Immature natural killer cell (primary cell): ENCODE data around the gene TSEN34. TPM values are rescaled to one million over a fixed set of nuclear protein-coding genes. Genes with fewer than 3 reads are reported as not detected.
"Not testable (repeated sequence)": the region's sequence is repeated elsewhere in the genome, so short reads cannot be mapped to it uniquely, and the experiment has no call there.

Experiments
- DNase-seq, 3 donors: peaks; one replicate each; pipeline ENCODE4 v3.0.0; 2022; ENCODE audit warnings: mixed read lengths in 1 of 3
- H3K27ac Mint-ChIP-seq, 6 donors: one replicate each; pipeline ENCODE4 v1.8.0; 2020; ENCODE audit warnings: mixed read lengths in 6 of 6, mild to moderate bottlenecking in 5 of 6, inconsistent platforms in 4 of 6, moderate library complexity in 3 of 6
- H3K27me3 Mint-ChIP-seq, 3 donors: one replicate each; pipeline ENCODE4 v1.8.0; 2020 to 2021; ENCODE audit warnings: low read depth in 3 of 3, mild to moderate bottlenecking in 3 of 3, mixed read lengths in 3 of 3, moderate library complexity in 3 of 3, inconsistent platforms in 1 of 3
- H3K36me3 Mint-ChIP-seq, 3 donors: one replicate each; pipeline ENCODE4 v1.8.0; 2020; ENCODE audit warnings: mixed read lengths in 3 of 3, inconsistent platforms in 2 of 3, mild to moderate bottlenecking in 2 of 3
- H3K4me1 Mint-ChIP-seq, 2 donors: one replicate each; pipeline ENCODE4 v1.8.0; 2020; ENCODE audit warnings: inconsistent platforms in 2 of 2, mild to moderate bottlenecking in 2 of 2, mixed read lengths in 2 of 2, moderate library complexity in 1 of 2
- H3K4me3 Mint-ChIP-seq, 5 donors: one replicate each; pipeline ENCODE4 v1.8.0; 2020; ENCODE audit warnings: mild to moderate bottlenecking in 5 of 5, mixed read lengths in 5 of 5, inconsistent platforms in 3 of 5, moderate library complexity in 3 of 5
- H3K9me3 Mint-ChIP-seq, 6 donors: one replicate each; pipeline ENCODE4 v1.8.0; 2020; ENCODE audit warnings: mild to moderate bottlenecking in 6 of 6, mixed read lengths in 6 of 6, inconsistent platforms in 4 of 6, moderate library complexity in 3 of 6
- polyA plus RNA-seq, 3 donors: library from polyadenylated mRNA; unstranded; fragments of 300-500 nt; fragmentation: Illumina TruSeq; gene quantifications; one replicate each; pipeline ENCODE4 v1.2.3, GENCODE V29; 2021

TSEN34 gene
- polyA plus RNA-seq, 3 donors from 2014 or later, result 26.6 to 36.4 (median 34.0) TPM

- Mint-ChIP-seq H3K27ac (peak overlapping the region; percentile 60 to 98 (median 74)), H3K27me3 (peaks cover 8 to 12% (median 10%) of the 10 kb centered on the region in 3 donors), H3K4me1 (peaks cover 40 to 48% of the 10 kb centered on the region in 2 donors), H3K9me3 (no peaks in the 10 kb centered on the region), H3K36me3 (peaks cover 5 to 18% (median 17%) of the 10 kb centered on the region in 3 donors), H3K4me3 (peak overlapping the region; percentile 60 to 75 (median 74))
- DNase-seq, result no peak
Observed at GRCh38 chr19:54199401-54199800, 8.3 kb downstream of the TSEN34 start.

- no peaks in the 10 kb centered on the region for H3K9me3 Mint-ChIP-seq
- H3K27ac Mint-ChIP-seq, result peak overlapping the region; percentile 98 to 99 (median 99)
- H3K36me3 Mint-ChIP-seq, result peaks cover 0 to 23% (median 18%) of the 10 kb centered on the region in 3 donors
- H3K4me1 Mint-ChIP-seq, result peaks cover 42 to 63% of the 10 kb centered on the region in 2 donors
- H3K27me3 Mint-ChIP-seq, result peaks cover 8 to 13% (median 12%) of the 10 kb centered on the region in 3 donors
- peak overlapping the region; percentile 95 to 99 (median 97) for H3K4me3 Mint-ChIP-seq
- DNase-seq, result no peak
Observed at GRCh38 chr19:54201172-54201701, 10.1 kb downstream of the TSEN34 start.

DNA sequence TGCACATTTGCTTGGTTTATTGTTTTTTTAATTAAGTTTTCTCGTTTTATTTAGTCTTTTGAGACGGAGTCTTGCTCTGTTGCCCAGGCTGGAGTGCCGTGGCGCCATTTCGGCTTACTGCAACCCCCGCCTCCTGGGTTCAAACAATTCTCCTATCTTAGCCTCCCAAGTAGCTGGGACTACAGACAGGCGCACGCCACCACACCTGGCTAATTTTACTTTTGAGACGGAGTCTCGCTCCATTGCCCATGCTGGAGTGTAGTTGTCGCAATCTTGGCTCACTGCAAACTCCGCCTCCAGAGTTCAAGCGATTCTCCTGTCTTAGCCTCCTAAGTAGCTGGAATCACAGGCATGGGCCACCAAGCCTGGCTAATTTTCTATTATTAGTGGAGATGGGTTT is 10.9 kb downstream of the TSEN34 start:
- peak overlapping the region; percentile 98 to 99 (median 99) for H3K27ac Mint-ChIP-seq
- H3K9me3 Mint-ChIP-seq, result peaks cover 0 to 1% (median 0%) of the 10 kb centered on the region in 6 donors
- no peak for DNase-seq
- H3K4me1 Mint-ChIP-seq, result peaks cover 42 to 63% of the 10 kb centered on the region in 2 donors
- peaks cover 10 to 13% (median 12%) of the 10 kb centered on the region in 3 donors for H3K27me3 Mint-ChIP-seq
- peaks cover 0 to 31% (median 18%) of the 10 kb centered on the region in 3 donors for H3K36me3 Mint-ChIP-seq
- peak overlapping the region; percentile 95 to 99 (median 97) for H3K4me3 Mint-ChIP-seq

GRCh38 chr19:54203151-54203611 is 12.1 kb downstream of the TSEN34 start:
- peak overlapping the region; percentile 24 to 98 (median 36) for H3K4me3 Mint-ChIP-seq
- H3K27ac Mint-ChIP-seq, result peak overlapping the region in 4 of 6 donors; percentile 32 to 99 (median 67)
- DNase-seq, result no peak
- H3K36me3 Mint-ChIP-seq, result peaks cover 8 to 43% (median 26%) of the 10 kb centered on the region in 3 donors
- H3K4me1 Mint-ChIP-seq, result peaks cover 48 to 72% of the 10 kb centered on the region in 2 donors
- peaks cover 12 to 19% (median 13%) of the 10 kb centered on the region in 3 donors for H3K27me3 Mint-ChIP-seq
- H3K9me3 Mint-ChIP-seq, result peaks cover 0 to 1% (median 0%) of the 10 kb centered on the region in 6 donors

- peak overlapping the region in 4 of 6 donors; percentile 3 to 66 (median 8) for H3K27ac Mint-ChIP-seq
- H3K4me3 Mint-ChIP-seq, result no peak overlapping the region
- H3K27me3 Mint-ChIP-seq, result peaks cover 12 to 29% (median 19%) of the 10 kb centered on the region in 3 donors
- H3K9me3 Mint-ChIP-seq, result peaks cover 0 to 1% (median 0%) of the 10 kb centered on the region in 6 donors
- DNase-seq, result no peak
- peaks cover 11 to 47% (median 28%) of the 10 kb centered on the region in 3 donors for H3K36me3 Mint-ChIP-seq
- H3K4me1 Mint-ChIP-seq, result peaks cover 60 to 82% of the 10 kb centered on the region in 2 donors
Observed at GRCh38 chr19:54204767-54205468, 13.8 kb downstream of the TSEN34 start.

- H3K4me3 Mint-ChIP-seq, result no peak overlapping the region
- H3K4me1 Mint-ChIP-seq, result peaks cover 62 to 85% of the 10 kb centered on the region in 2 donors
- DNase-seq, result no peak
- H3K27me3 Mint-ChIP-seq, result peaks cover 7 to 34% (median 15%) of the 10 kb centered on the region in 3 donors
- H3K36me3 Mint-ChIP-seq, result peaks cover 11 to 51% (median 30%) of the 10 kb centered on the region in 3 donors
- peaks cover 0 to 1% (median 0%) of the 10 kb centered on the region in 6 donors for H3K9me3 Mint-ChIP-seq
- H3K27ac Mint-ChIP-seq, result peak overlapping the region in 1 of 6 donors; percentile 5
Observed at GRCh38 chr19:54206030-54206830, 15.1 kb downstream of the TSEN34 start.

DNA sequence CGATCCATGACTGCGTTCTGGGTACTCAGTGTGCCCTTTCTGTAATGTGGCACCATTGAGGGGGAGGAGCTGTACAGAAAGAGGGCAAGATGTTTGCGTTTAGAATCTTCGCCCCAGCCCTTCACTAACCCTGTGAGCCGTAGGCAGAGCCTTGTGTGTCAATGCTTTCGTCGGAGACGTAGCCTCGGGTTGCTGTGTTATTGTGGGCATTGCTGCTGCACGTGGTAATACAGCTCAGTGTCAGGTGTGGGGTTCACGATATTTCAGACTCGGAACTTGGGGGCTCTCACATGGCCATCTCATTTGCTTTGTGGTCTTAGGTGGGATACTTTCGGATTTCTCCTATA is 15.7 kb downstream of the TSEN34 start:
- no peak for DNase-seq
- Mint-ChIP-seq H3K4me1 (peaks cover 60 to 83% of the 10 kb centered on the region in 2 donors), H3K27ac (peak overlapping the region in 1 of 6 donors; percentile 5), H3K27me3 (peaks cover 3 to 36% (median 11%) of the 10 kb centered on the region in 3 donors), H3K4me3 (no peak overlapping the region), H3K9me3 (peaks cover 0 to 1% (median 0%) of the 10 kb centered on the region in 6 donors), H3K36me3 (peaks cover 11 to 51% (median 31%) of the 10 kb centered on the region in 3 donors)

- peaks cover 11 to 51% (median 31%) of the 10 kb centered on the region in 3 donors for H3K36me3 Mint-ChIP-seq
- H3K4me1 Mint-ChIP-seq, result peaks cover 60 to 79% of the 10 kb centered on the region in 2 donors
- H3K4me3 Mint-ChIP-seq, H3K9me3 Mint-ChIP-seq, DNase-seq: not testable (repeated sequence)
- H3K27me3 Mint-ChIP-seq, result peaks cover 3 to 36% (median 10%) of the 10 kb centered on the region in 3 donors
- peak overlapping the region in 1 of 6 donors; percentile 80 for H3K27ac Mint-ChIP-seq
Observed at GRCh38 chr19:54207193-54207592, 16.1 kb downstream of the TSEN34 start.

DNA sequence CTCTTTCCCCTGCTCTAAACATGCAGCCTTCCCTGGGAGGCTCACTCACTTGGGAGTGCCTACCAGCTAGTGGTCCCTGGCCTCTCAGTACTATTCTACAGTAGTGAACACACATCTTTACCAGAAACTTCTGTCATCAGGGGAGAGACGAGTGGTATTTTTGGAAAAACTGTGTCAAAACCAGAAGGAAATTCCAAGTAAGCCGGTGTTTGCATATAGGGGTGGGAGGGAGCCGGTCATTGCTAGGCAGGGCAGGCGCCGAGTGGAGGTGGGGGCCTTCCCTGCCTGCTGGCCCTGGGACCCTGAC is 16.5 kb downstream of the TSEN34 start:
- Mint-ChIP-seq H3K9me3 (peaks cover 0 to 1% (median 0%) of the 10 kb centered on the region in 6 donors), H3K27me3 (peaks cover 3 to 36% (median 10%) of the 10 kb centered on the region in 3 donors), H3K4me1 (peaks cover 56 to 74% of the 10 kb centered on the region in 2 donors), H3K27ac (peak overlapping the region in 5 of 6 donors; percentile 51 to 84 (median 76)), H3K4me3 (peak overlapping the region in 1 of 5 donors; percentile 38), H3K36me3 (peaks cover 11 to 46% (median 28%) of the 10 kb centered on the region in 3 donors)
- no peak for DNase-seq

DNA sequence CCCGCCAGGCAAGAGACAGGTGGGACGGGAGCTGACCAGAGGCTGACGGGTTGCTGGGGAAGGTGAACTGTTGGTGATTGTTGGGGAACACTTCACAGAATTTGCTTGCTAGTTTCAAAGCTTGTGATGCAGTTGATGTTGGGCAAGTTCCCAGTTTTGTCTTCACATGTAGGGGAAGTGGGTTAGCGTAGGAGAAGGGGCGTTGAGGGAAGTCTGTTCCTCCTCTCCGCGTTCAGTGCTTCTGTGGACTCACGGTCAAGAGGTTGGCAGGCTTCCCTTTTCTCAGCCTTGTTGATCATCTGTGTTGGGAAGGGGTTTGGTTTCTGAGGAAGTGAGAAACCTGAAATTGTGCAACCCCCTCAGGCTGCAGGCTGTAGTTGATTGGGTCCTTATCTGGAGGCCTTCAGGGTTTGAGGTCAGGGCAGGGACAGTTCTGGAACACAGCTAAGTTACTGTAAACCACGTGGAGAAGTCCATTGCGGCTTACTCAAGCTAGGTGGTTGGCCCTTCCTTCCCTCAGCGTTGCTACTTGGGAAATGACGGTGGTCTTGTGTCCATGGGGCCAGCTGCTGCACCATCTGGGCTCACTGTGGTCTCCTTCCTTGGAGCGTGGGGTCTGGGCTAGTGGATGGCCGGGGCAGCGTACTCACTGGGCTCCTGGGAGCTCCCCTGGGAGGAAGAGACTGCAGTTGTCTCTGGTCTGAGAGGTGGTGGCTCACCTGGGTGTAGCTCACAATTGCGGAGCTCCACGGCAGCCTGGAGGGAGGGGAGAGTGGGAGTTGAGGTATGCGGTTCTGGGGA is 17.1 kb downstream of the TSEN34 start:
- peaks cover 0 to 1% (median 0%) of the 10 kb centered on the region in 6 donors for H3K9me3 Mint-ChIP-seq
- peaks cover 11 to 41% (median 23%) of the 10 kb centered on the region in 3 donors for H3K36me3 Mint-ChIP-seq
- peaks cover 3 to 37% (median 10%) of the 10 kb centered on the region in 3 donors for H3K27me3 Mint-ChIP-seq
- peak overlapping the region; percentile 10 to 53 (median 49) for H3K4me3 Mint-ChIP-seq
- DNase-seq, result peak in 2 of 3 donors; percentile 16 to 19
- peak overlapping the region; percentile 17 to 85 (median 78) for H3K27ac Mint-ChIP-seq
- H3K4me1 Mint-ChIP-seq, result peaks cover 52 to 69% of the 10 kb centered on the region in 2 donors

DNA sequence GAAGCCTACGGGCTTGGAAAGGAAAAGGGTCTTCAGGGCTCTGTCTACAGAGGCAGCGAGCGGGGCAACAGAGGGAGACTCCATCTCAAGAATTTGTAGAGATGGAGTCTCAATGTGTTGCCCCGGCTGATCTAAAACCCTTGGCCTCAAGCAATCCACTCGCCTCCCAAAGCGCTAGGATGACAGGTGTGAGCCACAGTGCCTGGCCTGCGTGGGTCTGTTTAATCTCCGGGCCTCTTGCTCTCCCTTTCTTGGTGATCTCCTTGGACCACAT is 17.6 kb downstream of the TSEN34 start:
- Mint-ChIP-seq H3K9me3 (peaks cover 0 to 1% (median 0%) of the 10 kb centered on the region in 6 donors), H3K4me1 (peaks cover 48 to 63% of the 10 kb centered on the region in 2 donors), H3K27me3 (peaks cover 3 to 38% (median 10%) of the 10 kb centered on the region in 3 donors), H3K27ac (peak overlapping the region in 5 of 6 donors; percentile 76 to 85 (median 80)), H3K4me3 (peak overlapping the region in 2 of 5 donors; percentile 41 to 52), H3K36me3 (peaks cover 11 to 37% (median 20%) of the 10 kb centered on the region in 3 donors)
- no peak for DNase-seq

GRCh38 chr19:54209058-54209810 is 18.1 kb downstream of the TSEN34 start:
- Mint-ChIP-seq H3K4me1 (peaks cover 45 to 58% of the 10 kb centered on the region in 2 donors), H3K4me3 (peak overlapping the region in 2 of 5 donors; percentile 81 to 87), H3K36me3 (peaks cover 11 to 37% (median 20%) of the 10 kb centered on the region in 3 donors)

More at GRCh38 chr19:54209058-54209810, 18.1 kb downstream of the TSEN34 start:
- Mint-ChIP-seq H3K27ac (peak overlapping the region; percentile 94 to 99 (median 97)), H3K27me3 (peaks cover 3 to 38% (median 10%) of the 10 kb centered on the region in 3 donors), H3K9me3 (peaks cover 0 to 1% (median 0%) of the 10 kb centered on the region in 6 donors)
- DNase-seq, result no peak
